DOHH2 (cell line): ENCODE results near the gene AGBL1.

Source experiments
- CTCF ChIP-seq: fragments of 200-600 bp; sonication (generic); IDR thresholded peaks from one replicate; pipeline ENCODE4 v1.5.1; 2014; ENCODE audit warnings: antibody characterized with exemption, mild to moderate bottlenecking, low read depth, low read length; ENCODE audit not compliant: poor library complexity, severe bottlenecking
- EZH2phosphoT487 ChIP-seq: fragments of 200-600 bp; sonication (generic); IDR thresholded peaks from 2 replicates; pipeline ENCODE4 v1.6.1; 2017; ENCODE audit warnings: borderline replicate concordance, mild to moderate bottlenecking, antibody characterized with exemption, low read length, moderate library complexity, mixed read lengths

- TF ChIP-seq CTCF (no peak), EZH2phosphoT487 (no peak)
These were observed 773.1 kb downstream of the AGBL1 start for GRCh38 chr15:86852741-86853140.
